GM08714 (cell line): ENCODE data around the gene IGF1R.

Source experiments
- H3K4me3 ChIP-seq: fragments of 200-500 bp; sonication (Bioruptor generic); 2 replicates; pipeline ENCODE4 v1.5.1; 2014; ENCODE audit warnings: mild to moderate bottlenecking, low read length, inconsistent platforms
- ZNF274 ChIP-seq: IDR thresholded peaks from 2 replicates; pipeline ENCODE4 v1.6.1; 2012; ENCODE audit warnings: mild to moderate bottlenecking, low read depth, low read length

IGF1R gene

GRCh38 chr15:98916826-98917225 lies 268.5 kb downstream of the IGF1R start:
- no peak overlapping the region for H3K4me3 ChIP-seq
- TF ChIP-seq ZNF274, result no peak

GRCh38 chr15:98917417-98917816 lies 269.1 kb downstream of the IGF1R start:
- H3K4me3 ChIP-seq, result no peak overlapping the region
- TF ChIP-seq ZNF274, result no peak

DNA sequence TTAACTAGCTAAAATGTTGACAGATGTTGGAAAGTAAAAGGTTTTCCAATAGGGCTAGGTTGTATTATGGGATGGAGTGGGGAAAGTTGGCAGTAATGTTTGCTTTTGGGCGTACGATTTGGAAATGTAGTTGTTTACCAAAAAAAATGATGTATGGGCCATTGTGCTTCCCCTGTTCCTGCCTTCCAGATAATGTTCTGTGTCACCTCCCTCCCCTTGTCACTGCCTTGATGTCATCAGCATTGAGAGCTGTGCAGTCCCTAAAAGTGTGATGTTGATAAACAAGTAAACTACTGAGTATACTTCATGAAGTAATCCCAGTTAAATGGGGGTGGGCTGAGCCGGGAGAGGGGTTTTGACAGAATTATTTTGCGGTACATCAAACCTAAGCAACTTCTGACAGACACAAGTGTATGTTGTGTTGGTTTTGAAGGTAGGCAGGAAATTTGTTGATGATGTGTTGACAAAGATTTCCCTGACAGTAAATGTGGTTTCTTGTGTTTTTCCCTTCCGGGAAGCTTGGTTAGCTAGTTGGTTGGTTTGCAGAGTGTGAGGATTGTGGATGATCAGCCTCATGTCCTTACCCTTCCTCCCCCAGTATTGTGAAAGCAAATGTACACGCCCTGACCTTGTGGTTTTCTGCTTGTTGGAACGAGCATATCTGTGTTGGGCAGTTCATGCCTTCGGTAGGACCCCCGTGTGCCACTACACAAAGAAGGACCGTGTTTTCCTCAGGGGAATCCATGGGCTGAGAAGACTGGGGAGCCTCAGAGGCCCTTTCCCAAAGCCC lies 271.9 kb downstream of the IGF1R start:
- no peak for TF ChIP-seq ZNF274
- no peak overlapping the region for H3K4me3 ChIP-seq

DNA sequence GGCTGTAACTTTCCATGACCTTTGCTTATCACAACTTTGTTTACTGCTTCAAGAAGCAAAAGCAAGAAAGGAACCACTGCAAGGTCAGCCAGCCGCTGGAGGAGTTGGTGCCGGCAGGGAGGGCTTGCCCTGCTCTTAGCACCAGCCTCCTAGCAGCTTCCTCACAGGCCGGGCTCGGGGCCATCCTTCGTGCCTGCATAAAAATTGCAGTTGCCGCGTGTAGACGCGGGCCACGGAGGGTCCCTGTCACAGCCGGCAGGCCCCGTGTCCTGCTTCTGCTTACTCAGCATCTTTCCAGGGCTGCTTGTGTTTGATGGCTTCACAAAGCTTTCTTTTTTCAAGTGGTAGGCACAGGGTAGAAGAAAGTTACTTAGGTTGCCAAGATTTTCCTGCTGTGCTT lies 274.8 kb downstream of the IGF1R start:
- TF ChIP-seq ZNF274, result no peak
- no peak overlapping the region for H3K4me3 ChIP-seq

DNA sequence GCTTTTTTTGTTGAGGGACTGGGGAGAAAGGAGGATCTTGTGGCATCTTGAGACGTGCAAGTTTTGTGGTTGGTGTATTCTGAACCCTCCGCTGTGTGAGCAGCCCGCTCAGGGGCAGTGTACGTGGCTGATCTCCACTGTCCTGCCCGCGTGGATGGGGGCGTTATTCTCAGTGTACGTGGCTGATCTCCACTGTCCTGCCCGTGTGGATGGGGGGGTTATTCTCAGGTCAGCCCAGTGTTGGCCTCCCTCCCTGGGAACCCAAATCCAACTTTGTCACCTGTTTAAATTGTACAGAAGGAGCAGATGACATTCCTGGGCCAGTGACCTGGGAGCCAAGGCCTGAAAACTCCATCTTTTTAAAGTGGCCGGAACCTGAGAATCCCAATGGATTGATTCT lies 275.2 kb downstream of the IGF1R start:
- H3K4me3 ChIP-seq, result no peak overlapping the region
- TF ChIP-seq ZNF274, result no peak

DNA sequence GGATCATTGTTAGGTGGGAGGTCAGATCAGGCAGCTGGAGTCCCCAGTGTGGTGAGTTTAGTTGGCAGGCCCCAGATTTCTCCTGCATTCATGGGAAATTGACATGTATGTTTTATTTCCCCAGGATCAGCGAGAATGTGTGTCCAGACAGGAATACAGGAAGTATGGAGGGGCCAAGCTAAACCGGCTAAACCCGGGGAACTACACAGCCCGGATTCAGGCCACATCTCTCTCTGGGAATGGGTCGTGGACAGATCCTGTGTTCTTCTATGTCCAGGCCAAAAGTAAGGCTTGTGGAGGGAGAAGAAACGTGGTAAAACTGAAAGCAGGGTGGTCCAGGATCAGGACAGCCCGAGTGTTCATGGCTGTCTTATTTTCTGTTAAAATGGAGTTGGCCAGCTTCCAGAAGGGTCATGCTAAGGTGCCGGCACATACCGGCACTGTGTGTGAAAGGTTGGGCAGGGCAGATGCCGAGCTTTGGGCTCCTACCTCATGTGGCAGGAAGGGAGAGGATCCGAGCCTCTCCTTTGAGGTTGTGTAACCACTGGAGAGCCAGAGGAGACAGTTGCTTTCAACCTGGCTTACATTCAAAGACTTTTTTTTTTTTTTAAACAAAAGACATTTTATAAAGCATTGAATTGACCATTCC lies 276.2 kb downstream of the IGF1R start:
- no peak for TF ChIP-seq ZNF274
- no peak overlapping the region for H3K4me3 ChIP-seq

- no peak for TF ChIP-seq ZNF274
- no peak overlapping the region for H3K4me3 ChIP-seq
Observed at GRCh38 chr15:98926236-98926635, 277.9 kb downstream of the IGF1R start.

DNA sequence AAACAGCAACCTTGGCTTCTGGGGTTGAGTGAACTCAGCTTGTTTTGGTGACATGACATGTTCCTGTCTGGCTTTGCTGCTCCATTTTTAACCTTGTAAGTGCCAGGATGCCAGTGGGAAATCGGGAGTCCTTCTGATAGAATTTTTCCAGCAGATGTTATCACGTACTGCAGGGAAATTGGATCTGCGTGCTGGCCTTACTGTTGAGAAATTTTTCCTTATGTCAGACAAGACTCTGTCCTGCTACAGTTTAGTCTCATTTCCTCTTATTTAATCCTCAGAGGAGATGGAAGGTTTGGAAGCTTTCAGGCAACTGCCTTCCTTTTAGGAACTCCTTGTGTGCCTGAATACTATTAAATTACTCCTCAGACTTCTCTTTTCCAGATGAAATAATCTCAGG lies 278.7 kb downstream of the IGF1R start:
- TF ChIP-seq ZNF274, result no peak
- H3K4me3 ChIP-seq, result no peak overlapping the region

GRCh38 chr15:98927996-98928395 lies 279.7 kb downstream of the IGF1R start:
- H3K4me3 ChIP-seq, result no peak overlapping the region
- TF ChIP-seq ZNF274, result no peak

DNA sequence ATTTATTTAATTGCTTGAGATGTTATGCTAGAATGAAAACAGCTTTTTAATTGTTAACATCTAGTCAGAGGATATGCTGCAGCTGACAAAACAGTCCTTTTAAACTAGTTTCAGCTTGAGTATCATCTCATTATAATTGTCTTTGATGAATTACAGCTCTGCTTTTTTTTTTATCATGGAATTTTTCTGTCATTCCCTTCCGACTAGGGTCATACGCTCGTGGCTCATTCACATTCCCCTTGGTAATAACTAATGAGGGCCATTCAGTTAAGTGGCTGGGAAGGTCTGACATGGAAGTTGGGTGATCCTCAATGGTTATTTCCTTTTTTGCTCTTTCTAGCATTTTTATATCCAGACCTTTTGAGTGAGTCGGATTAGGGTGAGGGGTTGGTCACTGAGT lies 282.2 kb downstream of the IGF1R start:
- no peak for TF ChIP-seq ZNF274
- H3K4me3 ChIP-seq, result no peak overlapping the region

DNA sequence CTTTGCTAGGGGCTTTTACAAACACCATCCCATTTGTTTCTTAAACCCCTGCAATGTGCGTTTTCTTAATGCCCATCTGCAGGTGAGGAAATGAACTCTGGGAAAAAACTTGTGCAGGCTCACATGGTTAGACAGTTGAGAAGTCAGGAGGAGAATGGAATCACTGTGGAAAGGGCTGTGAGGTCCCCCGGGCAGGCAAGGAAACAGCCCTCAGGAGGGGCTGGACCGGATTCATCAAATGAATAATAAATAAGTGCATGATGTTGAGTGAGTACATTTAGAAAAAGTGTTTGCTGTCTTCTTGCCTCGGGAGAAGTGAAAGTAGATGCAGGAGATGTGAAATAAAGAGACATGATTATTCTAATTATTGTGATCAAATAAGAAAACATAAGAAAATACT lies 282.7 kb downstream of the IGF1R start:
- no peak overlapping the region for H3K4me3 ChIP-seq
- TF ChIP-seq ZNF274, result no peak

- no peak for TF ChIP-seq ZNF274
Observed at GRCh38 chr15:98933406-98933805, 285.1 kb downstream of the IGF1R start.

GRCh38 chr15:98935736-98936135 lies 287.4 kb downstream of the IGF1R start:
- H3K4me3 ChIP-seq, result no peak overlapping the region
- no peak for TF ChIP-seq ZNF274

More at GRCh38 chr15:98933406-98933805, 285.1 kb downstream of the IGF1R start:
- no peak overlapping the region for H3K4me3 ChIP-seq

DNA sequence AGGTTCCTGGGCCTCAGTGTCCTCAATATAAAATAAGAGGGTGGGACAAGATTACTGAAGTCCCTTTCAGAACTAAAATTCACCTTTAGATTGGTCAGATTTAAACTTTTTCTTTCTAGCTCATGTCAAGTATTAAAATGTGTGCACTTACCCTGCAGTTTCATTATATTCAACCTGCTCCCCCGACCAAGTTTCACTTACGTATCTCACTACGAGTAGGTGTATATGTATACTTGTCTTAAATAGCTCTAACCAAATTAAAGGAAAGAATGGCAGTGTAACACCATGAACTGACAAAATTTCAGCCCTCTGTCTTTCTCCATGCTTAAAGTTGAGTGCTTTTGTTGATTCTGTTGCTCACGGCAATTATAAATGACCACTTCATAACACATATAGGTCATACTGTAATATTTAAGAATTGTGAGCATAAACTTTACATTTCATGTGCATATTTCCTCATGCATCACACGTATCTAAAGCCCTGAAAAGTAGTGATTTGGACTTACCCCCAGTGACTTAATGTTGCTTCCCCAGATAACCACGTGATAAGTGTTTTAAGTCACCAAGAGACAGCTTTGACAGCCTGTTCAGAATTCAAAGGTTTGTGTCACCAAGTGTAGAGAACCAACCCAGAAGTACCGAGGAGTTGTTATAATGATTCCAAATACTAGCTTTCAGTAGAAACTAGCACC lies 289.2 kb downstream of the IGF1R start:
- TF ChIP-seq ZNF274, result no peak

DNA sequence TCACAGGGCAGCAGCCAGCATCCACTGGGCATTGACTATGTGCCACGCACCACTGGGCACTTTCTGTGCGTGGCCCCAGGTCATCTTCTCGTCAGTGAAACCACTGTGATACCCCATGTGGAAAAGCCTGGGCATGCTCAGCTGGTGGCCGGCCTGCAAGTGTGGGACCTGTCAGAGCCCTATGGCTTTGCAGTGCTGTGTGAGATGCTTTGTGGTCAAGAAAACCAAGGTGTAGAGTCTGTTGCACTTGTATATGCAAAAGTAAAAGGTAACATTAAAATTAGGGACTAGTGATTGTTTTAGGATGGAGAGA lies 289.7 kb downstream of the IGF1R start:
- TF ChIP-seq ZNF274, result no peak
- no peak overlapping the region for H3K4me3 ChIP-seq

More for the DNA sequence above, 289.2 kb downstream of the IGF1R start:
- no peak overlapping the region; the same call in 1 of the 2 replicates for H3K4me3 ChIP-seq
